K562 (cell line): ENCODE data around the gene MBD5.

Experiments
- ARID2 ChIP-seq: fragments of 450-650 bp; IDR thresholded peaks from 2 replicates; pipeline ENCODE4 v1.6.1; 2017; ENCODE audit warnings: antibody characterized with exemption, mild to moderate bottlenecking
- ATF7 ChIP-seq: fragments of 450-650 bp; IDR thresholded peaks from 2 replicates; pipeline ENCODE4 v1.7.1; 2014; ENCODE audit warnings: mild to moderate bottlenecking, moderate library complexity
- FOXK2 ChIP-seq, 2 experiments: fragments of 450-650 bp; IDR thresholded peaks in 1 of 2; conservative IDR thresholded peaks in 1 of 2; 2 replicates each; pipeline ENCODE4 v1.6.1; 2016; ENCODE audit warnings: low read depth in 2 of 2, mild to moderate bottlenecking in 1 of 2
- HDGF ChIP-seq: fragments of 450-650 bp; IDR thresholded peaks from 2 replicates; pipeline ENCODE4 v1.6.1; 2016
- POLR2AphosphoS5 ChIP-seq: IDR thresholded peaks from 2 replicates; pipeline ENCODE4 v1.6.1; 2011; ENCODE audit warnings: mild to moderate bottlenecking, low read depth, low read length, moderate library complexity; ENCODE audit not compliant: control insufficient read depth, insufficient read depth
- SIX5 ChIP-seq, 2 experiments: IDR thresholded peaks; 2 replicates each; pipeline ENCODE4 v1.6.1; 2011; ENCODE audit warnings: low read length in 2 of 2, borderline replicate concordance in 1 of 2, low read depth in 1 of 2, mild to moderate bottlenecking in 1 of 2, moderate library complexity in 1 of 2; ENCODE audit not compliant: insufficient read depth in 1 of 2
- THRAP3 ChIP-seq: fragments of 450-650 bp; IDR thresholded peaks from 2 replicates; pipeline ENCODE4 v1.6.1; 2016; ENCODE audit warnings: mild to moderate bottlenecking, inconsistent platforms, borderline replicate concordance
- XRCC4 ChIP-seq: IDR thresholded peaks from one replicate; pipeline ENCODE4 v1.6.1; 2011; ENCODE audit not compliant: insufficient read depth, insufficient read length; ENCODE audit errors: extremely low read depth
- YY1 ChIP-seq, 3 experiments: IDR thresholded peaks; 2 replicates each; pipeline ENCODE4 v1.6.1; 2011; ENCODE audit warnings: low read length in 2 of 3, mild to moderate bottlenecking in 2 of 3, moderate library complexity in 2 of 3, borderline replicate concordance in 1 of 3, control low read depth in 1 of 3, low read depth in 1 of 3; ENCODE audit not compliant: insufficient read depth in 3 of 3, insufficient replicate concordance in 2 of 3, control insufficient read depth in 1 of 3, insufficient read length in 1 of 3; ENCODE audit errors: extremely low read depth in 1 of 3
- ZFP36 ChIP-seq: fragments of 150-350 bp; IDR thresholded peaks from 2 replicates; pipeline ENCODE4 v1.6.1; 2018; ENCODE audit warnings: low read length, low read depth; ENCODE audit not compliant: partially characterized antibody
- ZNF133 ChIP-seq: fragments of 250-450 bp; sonication (Bioruptor Pico); IDR thresholded peaks from 2 replicates; pipeline ENCODE4 v1.4.0; 2020; ENCODE audit warnings: mild to moderate bottlenecking
- TF ChIP-seq, protein P1 (sequence below), 3 experiments: IDR thresholded peaks in 2 of 3; conservative IDR thresholded peaks in 1 of 3; 2 replicates each; pipeline ENCODE4 v1.5.1; 2011 to 2012; ENCODE audit warnings: low read length in 3 of 3, mild to moderate bottlenecking in 3 of 3, control low read depth in 2 of 3, improper control_type of control experiment in 1 of 3, inconsistent platforms in 1 of 3, low read depth in 1 of 3, mixed read lengths in 1 of 3, moderate library complexity in 1 of 3; ENCODE audit not compliant: insufficient read depth in 2 of 3
- TF ChIP-seq, protein P2 (sequence below): fragments of 250-450 bp; sonication (Bioruptor Pico); IDR thresholded peaks from 2 replicates; pipeline ENCODE4 v1.5.0; 2020; ENCODE audit warnings: mild to moderate bottlenecking, borderline replicate concordance

DNA sequence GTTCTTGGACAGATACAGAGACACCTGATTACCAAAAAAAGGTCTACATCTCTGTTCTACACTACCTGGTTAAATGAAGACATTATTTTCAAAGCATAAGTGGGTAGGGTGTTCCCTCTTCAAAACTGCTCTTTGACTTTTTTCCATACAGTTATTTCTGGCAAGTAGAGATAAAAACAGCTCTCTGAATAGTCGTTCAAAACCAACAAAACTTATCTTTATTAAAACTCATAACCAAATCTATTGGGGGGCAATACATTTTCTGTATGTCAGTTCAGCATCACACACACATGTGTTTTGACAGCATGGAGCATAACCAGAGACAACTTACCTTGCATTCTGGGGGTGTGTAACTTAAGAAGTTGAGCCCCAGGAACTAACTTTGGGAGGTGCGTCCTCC, 474.7 kb downstream of the MBD5 start:
- no peak for TF ChIP-seq SIX5 (IDR thresholded peaks at IDR 0.05; ENCODE audit: borderline replicate concordance in 1 of 2, insufficient read depth in 1 of 2, low read depth in 1 of 2, low read length in 2 of 2)
- TF ChIP-seq, protein P1, sequence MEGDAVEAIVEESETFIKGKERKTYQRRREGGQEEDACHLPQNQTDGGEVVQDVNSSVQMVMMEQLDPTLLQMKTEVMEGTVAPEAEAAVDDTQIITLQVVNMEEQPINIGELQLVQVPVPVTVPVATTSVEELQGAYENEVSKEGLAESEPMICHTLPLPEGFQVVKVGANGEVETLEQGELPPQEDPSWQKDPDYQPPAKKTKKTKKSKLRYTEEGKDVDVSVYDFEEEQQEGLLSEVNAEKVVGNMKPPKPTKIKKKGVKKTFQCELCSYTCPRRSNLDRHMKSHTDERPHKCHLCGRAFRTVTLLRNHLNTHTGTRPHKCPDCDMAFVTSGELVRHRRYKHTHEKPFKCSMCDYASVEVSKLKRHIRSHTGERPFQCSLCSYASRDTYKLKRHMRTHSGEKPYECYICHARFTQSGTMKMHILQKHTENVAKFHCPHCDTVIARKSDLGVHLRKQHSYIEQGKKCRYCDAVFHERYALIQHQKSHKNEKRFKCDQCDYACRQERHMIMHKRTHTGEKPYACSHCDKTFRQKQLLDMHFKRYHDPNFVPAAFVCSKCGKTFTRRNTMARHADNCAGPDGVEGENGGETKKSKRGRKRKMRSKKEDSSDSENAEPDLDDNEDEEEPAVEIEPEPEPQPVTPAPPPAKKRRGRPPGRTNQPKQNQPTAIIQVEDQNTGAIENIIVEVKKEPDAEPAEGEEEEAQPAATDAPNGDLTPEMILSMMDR (IDR thresholded peaks at IDR 0.05 in 2 of 3, conservative IDR thresholded peaks at IDR 0.05 in 1 of 3; ENCODE audit: insufficient read depth in 2 of 3, low read depth in 1 of 3, low read length in 3 of 3): no peak
- no peak for TF ChIP-seq ZNF133 (CRISPR knock-in tag)
- TF ChIP-seq POLR2AphosphoS5: no peak
- no peak for TF ChIP-seq ATF7
- TF ChIP-seq FOXK2 (conservative IDR thresholded peaks at IDR 0.05 in 1 of 2, IDR thresholded peaks at IDR 0.05 in 1 of 2; ENCODE audit: low read depth in 2 of 2): no peak
- no peak for TF ChIP-seq HDGF
- TF ChIP-seq THRAP3: no peak
- TF ChIP-seq YY1 (IDR thresholded peaks at IDR 0.05; ENCODE audit: borderline replicate concordance in 1 of 3, control insufficient read depth in 1 of 3, extremely low read depth in 1 of 3, insufficient read depth in 3 of 3, insufficient read length in 1 of 3, insufficient replicate concordance in 2 of 3, low read depth in 1 of 3, low read length in 2 of 3): no peak
- no peak for TF ChIP-seq XRCC4
- TF ChIP-seq, protein P2, sequence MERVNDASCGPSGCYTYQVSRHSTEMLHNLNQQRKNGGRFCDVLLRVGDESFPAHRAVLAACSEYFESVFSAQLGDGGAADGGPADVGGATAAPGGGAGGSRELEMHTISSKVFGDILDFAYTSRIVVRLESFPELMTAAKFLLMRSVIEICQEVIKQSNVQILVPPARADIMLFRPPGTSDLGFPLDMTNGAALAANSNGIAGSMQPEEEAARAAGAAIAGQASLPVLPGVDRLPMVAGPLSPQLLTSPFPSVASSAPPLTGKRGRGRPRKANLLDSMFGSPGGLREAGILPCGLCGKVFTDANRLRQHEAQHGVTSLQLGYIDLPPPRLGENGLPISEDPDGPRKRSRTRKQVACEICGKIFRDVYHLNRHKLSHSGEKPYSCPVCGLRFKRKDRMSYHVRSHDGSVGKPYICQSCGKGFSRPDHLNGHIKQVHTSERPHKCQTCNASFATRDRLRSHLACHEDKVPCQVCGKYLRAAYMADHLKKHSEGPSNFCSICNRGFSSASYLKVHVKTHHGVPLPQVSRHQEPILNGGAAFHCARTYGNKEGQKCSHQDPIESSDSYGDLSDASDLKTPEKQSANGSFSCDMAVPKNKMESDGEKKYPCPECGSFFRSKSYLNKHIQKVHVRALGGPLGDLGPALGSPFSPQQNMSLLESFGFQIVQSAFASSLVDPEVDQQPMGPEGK: no peak
- TF ChIP-seq ZFP36: no peak
- TF ChIP-seq ARID2: no peak
